Bronchial epithelial cell (primary cell): ENCODE results near the gene ADGRG4. TPM values are rescaled to one million over a fixed set of nuclear protein-coding genes. Genes with fewer than 3 reads are reported as not detected.

Source experiments
- DNase-seq: peaks from one replicate; pipeline ENCODE4 v3.0.0-alpha.2; 2010; ENCODE audit warnings: low read depth
- FAIRE-seq: peaks from 2 replicates; lab custom pipeline; 2011; peaks lifted over from hg19 to GRCh38; lab: Jason Lieb, UNC
- H3K27me3 ChIP-seq: 2 replicates; pipeline ENCODE4 v1.5.1; 2011; ENCODE audit warnings: low read length; ENCODE audit not compliant: control insufficient read depth, insufficient read depth
- H3K36me3 ChIP-seq: 2 replicates; pipeline ENCODE4 v1.5.1; 2011; ENCODE audit warnings: low read length; ENCODE audit not compliant: control insufficient read depth, insufficient read depth
- H3K4me3 ChIP-seq: 2 replicates; pipeline ENCODE4 v1.5.1; 2011; ENCODE audit warnings: mild to moderate bottlenecking, low read depth, low read length, control low read depth
- CTCF ChIP-seq: IDR thresholded peaks from 2 replicates; pipeline ENCODE4 v1.5.1; 2011; ENCODE audit warnings: mild to moderate bottlenecking, moderate library complexity, low read length, control low read depth, inconsistent platforms; ENCODE audit not compliant: insufficient read depth, severe bottlenecking
- total RNA-seq: library from RNA; depleted of rRNA; stranded (reverse); fragments of >200 nt; gene quantifications from 2 replicates; pipeline ENCODE4 v1.2.1, GENCODE V29; 2014

ADGRG4 gene
- total RNA-seq, 1 donor from 2014 or later: not detected

GRCh38 chrX:136319600-136319999, 18.8 kb downstream of the ADGRG4 start:
- H3K36me3 ChIP-seq: no peaks in the 10 kb centered on the region
- H3K4me3 ChIP-seq: no peak overlapping the region
- TF ChIP-seq CTCF: no peak
- no peak for DNase-seq
- no peaks in the 10 kb centered on the region for H3K27me3 ChIP-seq
- FAIRE-seq: no peak

GRCh38 chrX:136321532-136321931, 20.8 kb downstream of the ADGRG4 start:
- peak; percentile 62 for DNase-seq
- no peaks in the 10 kb centered on the region for H3K27me3 ChIP-seq
- FAIRE-seq: peak; percentile 28
- H3K36me3 ChIP-seq: no peaks in the 10 kb centered on the region
- TF ChIP-seq CTCF: no peak
- no peak overlapping the region for H3K4me3 ChIP-seq

GRCh38 chrX:136322064-136322463, 21.3 kb downstream of the ADGRG4 start:
- Histone ChIP-seq H3K4me3 (no peak overlapping the region), H3K27me3 (no peaks in the 10 kb centered on the region), H3K36me3 (no peaks in the 10 kb centered on the region)
- no peak for TF ChIP-seq CTCF
- DNase-seq (no peak), FAIRE-seq (no peak)

GRCh38 chrX:136325377-136325776, 24.6 kb downstream of the ADGRG4 start:
- no peaks in the 10 kb centered on the region for H3K36me3 ChIP-seq
- no peak overlapping the region for H3K4me3 ChIP-seq
- no peak for DNase-seq
- FAIRE-seq: no peak
- no peak for TF ChIP-seq CTCF
- no peaks in the 10 kb centered on the region for H3K27me3 ChIP-seq

- DNase-seq (no peak), FAIRE-seq (no peak)
- H3K27me3 ChIP-seq: no peaks in the 10 kb centered on the region
- no peaks in the 10 kb centered on the region for H3K36me3 ChIP-seq
- no peak for TF ChIP-seq CTCF
- H3K4me3 ChIP-seq: no peak overlapping the region
These were observed 28.2 kb downstream of the ADGRG4 start for GRCh38 chrX:136328933-136329332.

- Histone ChIP-seq H3K4me3 (no peak overlapping the region), H3K36me3 (no peaks in the 10 kb centered on the region), H3K27me3 (no peaks in the 10 kb centered on the region)
- peak; percentile 9 for TF ChIP-seq CTCF
- DNase-seq: no peak
- FAIRE-seq: no peak
These were observed 35.9 kb downstream of the ADGRG4 start for GRCh38 chrX:136336623-136337022.
